PC-3 (cell line): ENCODE measurements around the gene C1orf116.

ENCODE experiments used
- EZH2phosphoT487 ChIP-seq: fragments of 300-600 bp; sonication (generic); IDR thresholded peaks from 2 replicates; pipeline ENCODE4 v1.6.1; 2018; ENCODE audit warnings: mild to moderate bottlenecking, antibody characterized with exemption, low read length, borderline replicate concordance
- TF ChIP-seq, protein P1 (sequence below): fragments of 300-600 bp; sonication (generic); conservative IDR thresholded peaks from 2 replicates; pipeline ENCODE4 v1.5.1; 2017; ENCODE audit warnings: antibody characterized with exemption, low read depth, mild to moderate bottlenecking, low read length

- TF ChIP-seq, protein P1, sequence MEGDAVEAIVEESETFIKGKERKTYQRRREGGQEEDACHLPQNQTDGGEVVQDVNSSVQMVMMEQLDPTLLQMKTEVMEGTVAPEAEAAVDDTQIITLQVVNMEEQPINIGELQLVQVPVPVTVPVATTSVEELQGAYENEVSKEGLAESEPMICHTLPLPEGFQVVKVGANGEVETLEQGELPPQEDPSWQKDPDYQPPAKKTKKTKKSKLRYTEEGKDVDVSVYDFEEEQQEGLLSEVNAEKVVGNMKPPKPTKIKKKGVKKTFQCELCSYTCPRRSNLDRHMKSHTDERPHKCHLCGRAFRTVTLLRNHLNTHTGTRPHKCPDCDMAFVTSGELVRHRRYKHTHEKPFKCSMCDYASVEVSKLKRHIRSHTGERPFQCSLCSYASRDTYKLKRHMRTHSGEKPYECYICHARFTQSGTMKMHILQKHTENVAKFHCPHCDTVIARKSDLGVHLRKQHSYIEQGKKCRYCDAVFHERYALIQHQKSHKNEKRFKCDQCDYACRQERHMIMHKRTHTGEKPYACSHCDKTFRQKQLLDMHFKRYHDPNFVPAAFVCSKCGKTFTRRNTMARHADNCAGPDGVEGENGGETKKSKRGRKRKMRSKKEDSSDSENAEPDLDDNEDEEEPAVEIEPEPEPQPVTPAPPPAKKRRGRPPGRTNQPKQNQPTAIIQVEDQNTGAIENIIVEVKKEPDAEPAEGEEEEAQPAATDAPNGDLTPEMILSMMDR = no peak
- TF ChIP-seq EZH2phosphoT487 = no peak
These were observed at the start of gene C1orf116 for GRCh38 chr1:207032528-207033017.
